PC-3 (cell line): Measurements from ENCODE around the gene TYK2. TPM values are rescaled to one million over a fixed set of nuclear protein-coding genes. Genes with fewer than 3 reads are reported as not detected.

ENCODE experiments used
- ATAC-seq: fragments of 200-7000 bp; cut with Tn5 transposase; 2 replicates; pipeline ENCODE4 v1.9.1; 2020; ENCODE audit warnings: mild to moderate bottlenecking, moderate library complexity
- Bru-seq: library from RNA; stranded (reverse); fragments of 400-500 nt; gene quantifications from one replicate; lab custom pipeline; 2021; lab: Mats Ljungman, UMichigan
- BruChase-seq, 2 experiments: library from RNA; stranded (reverse); fragments of 400-500 nt; gene quantifications; one replicate each; lab custom pipeline; 2021; lab: Mats Ljungman, UMichigan
- BruUV-seq: library from RNA; stranded (reverse); fragments of 400-500 nt; replicated peaks from 2 replicates; lab custom pipeline; 2021; lab: Mats Ljungman, UMichigan
- CTCF ChIA-PET: fragments of 300-600 bp; sonication (Branson Sonifier 250); formaldehyde crosslinking; loops from one replicate; lab custom pipeline; 2022; ENCODE audit warnings: antibody characterized with exemption; lab: Charles Lee
- POLR2A ChIA-PET: fragments of 300-600 bp; sonication (Branson Sonifier 250); formaldehyde crosslinking; loops from one replicate; lab custom pipeline; 2022; ENCODE audit warnings: antibody characterized with exemption; ENCODE audit not compliant: unreplicated experiment; lab: Charles Lee
- DNase-seq: peaks from one replicate; pipeline ENCODE4 v3.0.0-alpha.2; 2015
- H2AFZ ChIP-seq: fragments of 300-600 bp; sonication (generic); 2 replicates; pipeline ENCODE4 v1.6.0; 2016; ENCODE audit warnings: antibody characterized with exemption, low read length
- H3F3A ChIP-seq: fragments of 300-600 bp; sonication (generic); one replicate; pipeline ENCODE4 v1.6.0; 2017; ENCODE audit warnings: antibody characterized with exemption, low read length, control low read depth, mild to moderate bottlenecking; ENCODE audit not compliant: unreplicated experiment
- H3K27ac ChIP-seq: fragments of 300-600 bp; sonication (generic); 2 replicates; pipeline ENCODE4 v1.5.1; 2016; ENCODE audit warnings: mild to moderate bottlenecking, low read length
- H3K27me3 ChIP-seq: fragments of 300-600 bp; sonication (generic); 2 replicates; pipeline ENCODE4 v1.6.1; 2016; ENCODE audit warnings: low read length, mixed read lengths
- H3K36me3 ChIP-seq: fragments of 300-600 bp; sonication (generic); 2 replicates; pipeline ENCODE4 v1.6.1; 2016; ENCODE audit warnings: low read depth, mixed run types, low read length, mixed read lengths
- H3K4me1 ChIP-seq: fragments of 300-600 bp; sonication (generic); 2 replicates; pipeline ENCODE4 v1.5.1; 2016; ENCODE audit warnings: low read length; ENCODE audit not compliant: insufficient read depth
- H3K4me2 ChIP-seq: fragments of 300-600 bp; sonication (generic); 2 replicates; pipeline ENCODE4 v1.6.0; 2016; ENCODE audit warnings: low read length
- H3K4me3 ChIP-seq: fragments of 300-600 bp; sonication (generic); 2 replicates; pipeline ENCODE4 v1.5.1; 2016; ENCODE audit warnings: mild to moderate bottlenecking, low read length, mixed read lengths
- H3K79me2 ChIP-seq: fragments of 300-600 bp; sonication (generic); 2 replicates; pipeline ENCODE4 v1.6.1; 2017; ENCODE audit warnings: low read length, mixed read lengths
- H3K9ac ChIP-seq: fragments of 300-600 bp; sonication (generic); 2 replicates; pipeline ENCODE4 v1.6.0; 2016; ENCODE audit warnings: mild to moderate bottlenecking, low read length
- H3K9me2 ChIP-seq: fragments of 300-600 bp; sonication (generic); replicated peaks from 2 replicates; pipeline ENCODE4 v1.6.1; 2016; ENCODE audit warnings: mixed run types, low read length, mixed read lengths
- H3K9me3 ChIP-seq: fragments of 300-600 bp; sonication (generic); 2 replicates; pipeline ENCODE4 v1.6.1; 2016; ENCODE audit warnings: low read length, mixed read lengths
- H4K20me1 ChIP-seq: fragments of 300-600 bp; sonication (generic); 2 replicates; pipeline ENCODE4 v1.6.1; 2016; ENCODE audit warnings: low read length, mixed read lengths
- EZH2 ChIP-seq: fragments of 300-600 bp; sonication (generic); IDR thresholded peaks from one replicate; pipeline ENCODE4 v1.6.1; 2017; ENCODE audit warnings: antibody characterized with exemption, mild to moderate bottlenecking, low read length; ENCODE audit not compliant: unreplicated experiment
- EZH2phosphoT487 ChIP-seq: fragments of 300-600 bp; sonication (generic); IDR thresholded peaks from 2 replicates; pipeline ENCODE4 v1.6.1; 2018; ENCODE audit warnings: mild to moderate bottlenecking, antibody characterized with exemption, low read length, borderline replicate concordance
- intact Hi-C: fragments of 100-400 bp; cut with micrococcal nuclease; formaldehyde crosslinking; loops from 2 replicates; pipeline ENCODE4 v1.9.0; 2023
- long read RNA-seq: library from polyadenylated mRNA; unstranded; transcript quantifications from one replicate; pipeline ENCODE4 v2.0.0, GENCODE V29; 2021; ENCODE audit not compliant: unreplicated experiment
- total RNA-seq: library from RNA; depleted of rRNA; stranded (reverse); fragments of >200 nt; gene quantifications from 2 replicates; pipeline ENCODE4 v1.2.3, GENCODE V29; 2014; rRNA removed
- TF ChIP-seq, protein P1 (sequence below): fragments of 300-600 bp; sonication (generic); conservative IDR thresholded peaks from 2 replicates; pipeline ENCODE4 v1.5.1; 2017; ENCODE audit warnings: antibody characterized with exemption, low read depth, mild to moderate bottlenecking, low read length

Gene TYK2
- total RNA-seq = 177 and 201 TPM in 2 replicates
- percentile 72 among the genes with signal in this experiment for Bru-seq, nascent RNA
- BruChase-seq, experiment 1, labeled RNA remaining after a 6-hour chase = percentile 86 among the genes with signal in this experiment
- percentile 78 among the genes with signal in this experiment for BruChase-seq, experiment 2, labeled RNA remaining after a 2-hour chase
- long read RNA-seq, full-length matches to known transcripts = 70 of 289 reads
- long read RNA-seq, partial matches to known transcripts = 117 of 289 reads
- long read RNA-seq, other reads (novel, unspliced or antisense) = 102 of 289 reads

GRCh38 chr19:10380313-10381102, at the start of gene TYK2:
TYK2 (minus strand) TSS chr19:10380572; CDS start chr19:10378406, 2,166 bp downstream.
- CTCF ChIA-PET = interaction anchor here (0.6 to 1.4 kb wide), 4 partner anchors 8 to 337 kb away, joined by 3 to 12 read pairs (median 6); partner anchors contain the start of gene DNM2
- H3K4me2 ChIP-seq = peak within 1 kb of the TSS; percentile 88
- H3K4me1 ChIP-seq = peaks cover 9% of the 10 kb centered on the region
- intact Hi-C loops = loop anchor here (10.0 kb wide), 1 partner anchor 46 kb away; the partner anchor contains the start of genes ICAM3 and RAVER1
- H3K9ac ChIP-seq = peak within 1 kb of the TSS; percentile 92
- POLR2A ChIA-PET = interaction anchor here (0.5 to 1.1 kb wide), 6 partner anchors 9 to 129 kb away, joined by 3 to 8 read pairs (median 6); partner anchors contain the start of genes ICAM1 and MRPL4
- H3K9me3 ChIP-seq = no peaks in the 10 kb centered on the region
- peak within 1 kb of the TSS; percentile 91 for H3K4me3 ChIP-seq
- peaks cover 12% of the 10 kb centered on the region for H3K36me3 ChIP-seq
- peak within 1 kb of the TSS; percentile 95 for H2AFZ ChIP-seq
- no peaks in the 10 kb centered on the region for H4K20me1 ChIP-seq
- H3K27ac ChIP-seq = peak within 1 kb of the TSS; percentile 40
- DNase-seq = peak; percentile 100
- peaks cover 15% of the 10 kb centered on the region for H3K79me2 ChIP-seq
- H3F3A ChIP-seq = no peaks in the 10 kb centered on the region
- H3K27me3 ChIP-seq = no peaks in the 10 kb centered on the region
- BruUV-seq = no TSS peak
- TF ChIP-seq, protein P1, sequence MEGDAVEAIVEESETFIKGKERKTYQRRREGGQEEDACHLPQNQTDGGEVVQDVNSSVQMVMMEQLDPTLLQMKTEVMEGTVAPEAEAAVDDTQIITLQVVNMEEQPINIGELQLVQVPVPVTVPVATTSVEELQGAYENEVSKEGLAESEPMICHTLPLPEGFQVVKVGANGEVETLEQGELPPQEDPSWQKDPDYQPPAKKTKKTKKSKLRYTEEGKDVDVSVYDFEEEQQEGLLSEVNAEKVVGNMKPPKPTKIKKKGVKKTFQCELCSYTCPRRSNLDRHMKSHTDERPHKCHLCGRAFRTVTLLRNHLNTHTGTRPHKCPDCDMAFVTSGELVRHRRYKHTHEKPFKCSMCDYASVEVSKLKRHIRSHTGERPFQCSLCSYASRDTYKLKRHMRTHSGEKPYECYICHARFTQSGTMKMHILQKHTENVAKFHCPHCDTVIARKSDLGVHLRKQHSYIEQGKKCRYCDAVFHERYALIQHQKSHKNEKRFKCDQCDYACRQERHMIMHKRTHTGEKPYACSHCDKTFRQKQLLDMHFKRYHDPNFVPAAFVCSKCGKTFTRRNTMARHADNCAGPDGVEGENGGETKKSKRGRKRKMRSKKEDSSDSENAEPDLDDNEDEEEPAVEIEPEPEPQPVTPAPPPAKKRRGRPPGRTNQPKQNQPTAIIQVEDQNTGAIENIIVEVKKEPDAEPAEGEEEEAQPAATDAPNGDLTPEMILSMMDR = no peak
- TF ChIP-seq EZH2phosphoT487 (no peak), EZH2 (no peak)
- peak; percentile 94 for ATAC-seq
- no peaks in the 10 kb centered on the region for H3K9me2 ChIP-seq

DNA sequence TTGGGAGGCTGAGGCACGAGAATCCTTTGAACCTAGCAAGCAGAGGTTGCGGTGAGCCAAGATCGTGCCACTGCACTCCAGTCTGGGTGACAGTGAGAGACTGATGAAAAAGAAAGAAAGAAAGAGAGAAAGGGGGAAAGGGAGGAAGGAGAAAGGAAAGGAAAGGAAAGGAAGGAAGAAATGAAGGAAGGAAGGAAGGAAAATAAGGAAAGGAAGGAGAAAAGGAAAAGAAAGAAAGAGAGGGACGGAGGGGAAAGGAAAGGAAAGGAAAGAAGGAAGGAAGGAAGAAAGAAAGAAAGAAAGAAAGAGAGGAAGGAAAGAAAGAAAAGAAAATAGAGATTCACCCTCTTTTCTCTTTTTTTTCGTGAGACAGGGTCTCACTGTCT, 48.6 kb upstream of the TYK2 start:
- H3K9me3 ChIP-seq = no peaks in the 10 kb centered on the region
- H4K20me1 ChIP-seq = no peaks in the 10 kb centered on the region
- peaks cover 34% of the 10 kb centered on the region for H3K4me1 ChIP-seq
- H3K4me3 ChIP-seq = no peak overlapping the region
- intact Hi-C loops = no loop called here
- TF ChIP-seq EZH2phosphoT487 = no peak
- TF ChIP-seq, protein P1 = no peak
- TF ChIP-seq EZH2 = no peak
- H2AFZ ChIP-seq = no peak overlapping the region
- H3K27me3 ChIP-seq = peaks cover 21% of the 10 kb centered on the region
- no peak for ATAC-seq
- no peaks in the 10 kb centered on the region for H3K79me2 ChIP-seq
- no peak for DNase-seq
- no peaks in the 10 kb centered on the region for H3K36me3 ChIP-seq
- no TSS peak for BruUV-seq
- no peak overlapping the region for H3K27ac ChIP-seq
- H3K9me2 ChIP-seq = no peaks in the 10 kb centered on the region
- no peak overlapping the region for H3K9ac ChIP-seq
- H3F3A ChIP-seq = no peaks in the 10 kb centered on the region
- H3K4me2 ChIP-seq = no peak overlapping the region
- CTCF ChIA-PET = no interaction called here
- POLR2A ChIA-PET = no interaction called here
